GM19043 (cell line): ENCODE measurements around the gene CIPC.

Source experiments
- ATAC-seq: cut with Tn5 transposase; IDR thresholded peaks from one replicate; pipeline ENCODE4 v1.9.1; 2021; ENCODE audit warnings: low read depth; ENCODE audit not compliant: unreplicated experiment

CIPC gene

DNA sequence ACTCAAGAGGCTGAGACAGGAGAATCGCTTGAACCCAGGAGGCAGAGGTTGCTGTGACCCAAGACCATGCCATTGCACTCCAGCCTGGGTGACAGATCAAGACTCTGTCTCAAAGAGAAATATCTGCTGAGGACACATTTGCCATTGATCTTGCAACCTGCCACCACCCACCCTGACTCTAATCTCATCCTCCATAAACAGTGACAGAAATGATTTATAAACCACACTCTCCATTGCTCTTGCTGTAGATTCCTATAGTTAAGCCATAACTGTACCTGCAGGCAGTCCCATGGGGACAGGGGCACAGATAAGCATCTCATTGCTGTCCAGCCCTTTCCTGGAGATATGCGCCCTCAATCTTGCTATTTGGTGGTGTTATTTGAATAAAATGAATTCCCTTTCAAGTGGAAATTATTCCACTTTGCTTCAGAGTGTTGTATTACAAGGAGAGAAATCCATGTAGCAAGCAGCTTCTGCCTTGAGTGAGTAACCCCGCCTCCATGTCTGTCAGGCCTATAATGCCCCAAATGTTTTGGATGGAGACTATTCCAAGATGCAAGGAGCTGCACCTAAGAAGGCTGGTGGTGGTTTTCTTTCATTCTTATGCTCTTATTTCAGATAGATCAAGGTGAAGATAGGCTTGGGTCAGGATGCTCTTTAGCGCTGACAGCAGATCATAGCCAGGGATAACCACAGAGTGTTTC is 46.5 kb downstream of the CIPC start:
- ATAC-seq = no peak

DNA sequence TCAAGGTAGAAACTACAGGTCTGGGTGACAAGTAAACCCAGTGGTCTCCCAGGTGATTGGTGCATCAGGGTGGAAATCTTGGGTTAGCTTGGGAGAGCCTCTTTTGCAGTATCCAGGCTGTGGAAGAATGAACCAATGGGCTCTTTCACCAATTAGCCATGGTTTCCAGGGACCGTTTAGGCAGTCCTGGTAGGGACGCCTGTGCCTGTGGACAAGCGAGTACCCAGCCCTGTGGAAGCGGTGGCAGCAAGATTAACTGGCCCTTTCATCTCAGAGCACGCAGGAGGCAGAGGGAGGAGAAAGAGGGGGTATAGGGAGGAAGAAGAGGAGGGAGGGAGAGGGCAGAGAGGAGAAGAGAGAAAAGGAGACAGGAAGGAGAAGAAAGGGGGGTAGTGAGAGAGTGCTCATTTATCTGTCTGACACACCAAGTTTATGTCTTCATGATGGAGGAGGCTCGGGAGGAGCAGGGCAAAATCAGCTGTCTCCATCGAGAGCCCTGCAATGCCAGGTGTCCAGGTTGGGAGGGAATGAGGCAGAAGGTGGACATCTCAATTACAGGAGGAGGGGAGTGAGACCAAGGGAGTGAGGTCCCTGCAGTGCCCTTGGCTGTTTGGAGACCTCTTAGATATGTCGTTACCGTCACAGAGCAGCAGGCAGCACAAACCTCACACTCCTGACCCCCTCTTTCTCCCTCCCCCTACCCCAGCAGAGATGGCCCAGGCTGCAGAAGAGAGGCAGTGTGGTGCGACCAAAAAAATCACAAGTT is 48.1 kb downstream of the CIPC start:
- ATAC-seq = no peak

DNA sequence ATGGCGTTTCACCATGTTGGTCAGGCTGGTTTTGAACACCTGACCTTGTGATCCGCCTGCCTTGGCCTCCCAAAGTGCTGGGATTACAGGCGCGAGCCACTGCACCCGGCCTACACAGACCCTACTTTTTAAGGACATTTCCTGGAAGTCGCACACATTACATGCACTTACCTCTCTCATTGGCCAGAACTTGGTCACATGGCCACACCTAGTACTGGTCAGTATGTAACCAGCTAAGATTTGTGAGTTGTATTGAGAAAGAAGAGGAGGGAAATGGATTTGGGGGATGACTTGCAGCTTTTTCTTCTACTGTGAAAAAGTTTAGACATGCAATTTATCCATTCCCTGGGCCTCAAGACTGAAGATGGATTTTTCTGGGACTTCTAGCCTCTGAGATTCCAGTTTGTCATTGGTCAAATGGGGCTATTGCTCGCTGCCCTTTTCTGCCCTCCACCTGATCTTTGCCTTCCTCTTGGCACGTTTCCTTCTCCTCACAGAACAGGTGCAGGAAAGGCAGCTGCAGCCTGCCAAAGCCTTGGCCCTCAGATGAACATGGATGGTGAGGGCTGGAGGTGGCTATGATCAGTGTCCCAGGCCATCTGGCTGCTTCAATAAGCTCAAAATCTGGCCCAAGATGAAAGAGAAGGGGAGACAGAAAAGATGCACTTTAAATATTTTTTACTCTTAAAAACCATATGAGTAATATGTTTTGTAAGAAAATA is 50.6 kb downstream of the CIPC start:
- ATAC-seq = no peak

DNA sequence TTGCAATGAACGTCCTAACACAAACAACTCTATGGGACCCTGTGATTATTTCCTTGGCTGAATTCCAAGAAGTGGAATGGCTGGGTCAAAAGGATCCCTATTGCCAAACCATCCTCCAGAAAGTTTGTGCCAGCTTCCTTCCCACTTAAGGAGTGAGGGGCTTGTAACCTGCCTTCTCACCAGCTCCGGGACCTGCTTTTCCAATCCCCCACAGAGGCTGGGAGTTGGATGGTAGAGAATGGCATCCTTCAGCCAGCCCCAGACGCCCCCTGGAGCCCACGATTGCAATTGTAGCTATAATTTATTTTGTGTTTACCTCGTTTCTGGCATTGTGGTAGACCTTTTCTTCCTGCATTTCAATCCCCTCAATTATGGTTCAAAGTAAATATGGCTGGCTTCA is 53.2 kb downstream of the CIPC start:
- ATAC-seq = no peak

DNA sequence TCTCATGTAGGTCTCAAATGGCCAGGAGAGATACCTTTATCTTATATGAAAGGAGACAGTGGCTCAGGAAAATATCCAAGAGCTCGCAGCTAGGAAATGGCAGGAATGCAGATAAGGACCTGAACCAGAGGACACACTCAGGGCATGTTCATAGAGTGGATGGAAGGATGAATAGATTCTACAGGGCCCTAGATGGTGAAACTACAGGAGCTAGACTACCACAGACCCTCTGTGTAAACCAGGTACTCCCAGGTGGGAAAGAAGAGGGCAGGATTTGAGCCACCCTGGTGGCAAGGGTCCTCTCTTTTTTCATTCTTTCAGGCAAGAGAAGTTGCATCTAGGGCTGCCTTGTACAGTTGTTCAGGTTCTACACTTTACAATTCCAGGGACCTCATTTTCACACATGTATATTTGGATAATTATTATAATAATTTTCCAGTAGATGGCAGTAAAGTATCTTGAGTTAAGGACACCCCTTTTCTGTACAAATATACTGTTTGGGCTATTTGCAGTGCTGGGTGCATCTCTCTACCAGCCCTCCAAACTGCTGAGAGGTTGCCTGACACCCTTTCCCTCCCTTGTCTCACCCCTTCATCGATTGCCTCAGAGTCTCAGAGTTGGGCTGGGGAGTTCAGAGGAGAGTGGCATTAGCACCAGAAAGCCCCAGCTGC is 54.0 kb downstream of the CIPC start:
- ATAC-seq = no peak

DNA sequence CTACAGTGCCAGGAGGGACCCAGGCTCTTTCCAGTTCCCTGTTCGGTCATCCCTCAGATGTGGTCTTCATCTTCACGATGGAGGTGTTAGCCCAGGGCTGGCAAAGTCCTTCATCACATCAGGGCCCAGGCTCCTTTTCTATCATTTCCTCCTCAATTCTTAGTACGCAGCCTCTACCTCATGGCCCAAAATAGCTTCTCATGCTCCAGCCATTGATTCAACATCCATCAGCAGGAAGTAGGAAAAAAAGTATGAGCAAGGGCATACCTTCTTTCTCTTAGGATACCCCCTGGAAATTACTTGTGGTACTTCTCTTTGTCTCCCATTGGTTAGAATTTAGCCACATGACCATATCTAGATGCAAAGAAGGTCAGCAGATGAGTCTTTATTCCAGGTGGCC is 55.7 kb downstream of the CIPC start:
- ATAC-seq = no peak

DNA sequence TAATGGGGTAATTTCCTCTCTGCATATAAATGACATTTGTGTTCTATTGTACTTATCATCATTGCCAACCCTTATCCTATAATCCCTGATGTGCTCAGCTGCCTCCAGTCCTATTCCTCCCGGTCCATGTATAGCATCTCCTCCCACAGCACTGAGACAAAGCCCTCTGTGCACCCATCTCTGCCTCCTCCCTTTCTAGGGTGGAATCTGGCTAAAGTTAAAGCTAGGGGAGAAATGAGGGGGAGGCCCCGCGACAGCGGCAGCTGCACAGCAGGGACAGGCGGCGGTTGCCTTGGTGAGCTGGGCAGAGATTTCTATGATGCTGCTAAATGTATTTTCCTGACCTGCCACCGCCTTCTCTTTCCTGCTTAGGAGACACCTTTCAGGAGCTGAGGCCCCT is 56.4 kb downstream of the CIPC start:
- ATAC-seq = no peak

DNA sequence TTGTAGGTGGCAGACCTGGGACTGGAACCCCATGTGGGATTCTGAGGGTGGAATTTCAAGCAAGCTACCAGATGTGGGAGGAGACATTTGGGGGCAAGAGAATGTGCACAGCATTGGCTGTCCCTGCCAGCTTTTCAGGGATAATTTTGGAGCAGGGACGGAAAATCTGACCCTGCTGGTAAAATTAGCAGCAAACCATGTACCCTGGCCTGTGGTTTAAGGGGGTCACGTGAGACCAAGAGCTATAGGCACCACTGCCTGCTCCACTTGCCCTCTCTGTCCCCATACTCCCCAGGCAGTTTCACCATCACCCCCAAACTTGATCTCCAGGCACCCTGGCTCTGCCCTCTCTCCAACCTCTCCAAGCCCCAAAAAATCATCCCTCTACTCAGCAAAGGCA is 57.0 kb downstream of the CIPC start:
- no peak for ATAC-seq

DNA sequence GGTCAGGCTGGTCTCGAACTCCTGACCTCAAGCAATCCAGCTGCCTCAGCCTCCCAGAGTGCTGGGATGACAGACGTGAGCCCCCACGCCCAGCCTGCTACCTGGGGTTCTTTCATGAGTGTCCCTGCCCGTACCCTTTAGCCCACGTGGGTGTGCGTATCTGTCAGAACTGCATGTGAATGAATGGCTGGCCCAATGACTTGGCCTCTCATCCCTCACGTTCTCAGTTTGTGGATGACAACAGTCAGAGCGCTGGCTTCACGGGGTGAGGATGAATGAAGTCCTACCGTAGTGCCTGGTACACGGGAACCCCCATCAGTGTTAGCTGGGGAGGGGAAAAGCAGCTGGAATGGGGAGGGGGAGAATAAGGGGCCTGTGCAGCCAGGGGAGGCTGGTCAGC is 59.7 kb downstream of the CIPC start:
- ATAC-seq = no peak

DNA sequence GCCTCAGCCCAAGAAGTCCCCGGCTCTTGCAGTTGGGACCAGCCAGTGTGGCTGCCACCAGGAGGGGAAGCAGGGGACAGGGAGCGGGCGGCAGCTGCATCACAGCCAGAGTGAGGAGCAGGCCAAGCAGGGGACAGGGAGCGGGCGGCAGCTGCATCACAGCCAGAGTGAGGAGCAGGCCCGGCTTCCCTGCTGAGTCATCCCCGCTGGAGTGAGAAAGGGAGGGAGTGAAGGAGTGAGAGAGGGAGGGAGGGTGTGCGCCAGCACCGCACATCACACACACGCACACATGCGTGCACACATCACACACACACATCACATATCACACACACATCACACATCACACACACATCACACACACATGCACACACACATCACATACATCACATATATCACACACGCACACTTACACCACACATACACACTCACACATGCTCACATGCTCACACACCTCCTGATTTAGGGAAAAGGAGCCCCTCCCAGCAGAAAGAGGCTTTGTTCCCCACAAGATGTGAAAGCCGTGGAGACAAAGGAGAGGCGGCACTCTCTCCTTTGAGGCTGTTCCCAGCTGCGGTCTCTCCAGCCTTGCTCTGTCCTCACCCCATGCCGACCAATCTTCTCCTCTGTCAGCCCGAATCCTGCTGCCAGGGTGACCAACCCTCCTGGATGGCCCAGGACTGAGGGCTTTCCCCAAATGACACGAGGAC is 60.3 kb downstream of the CIPC start:
- ATAC-seq = no peak

DNA sequence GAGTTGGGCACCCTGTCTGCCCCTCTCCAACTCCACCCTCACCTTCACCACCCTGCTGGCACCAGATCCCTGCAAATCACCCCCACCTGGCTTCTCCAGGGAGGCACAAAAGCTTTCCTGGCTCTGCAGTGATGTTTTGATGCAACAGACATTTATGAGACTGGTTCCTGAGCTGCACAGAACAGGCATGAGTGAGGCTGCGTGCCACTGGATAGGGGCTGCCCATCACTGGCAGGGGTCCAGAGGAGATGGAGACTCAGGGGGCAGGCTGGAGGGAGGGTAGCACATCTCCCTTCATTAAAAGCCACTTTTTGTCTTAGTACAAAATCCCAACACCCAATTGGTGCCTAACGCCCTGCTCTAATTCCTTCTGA is 60.8 kb downstream of the CIPC start:
- ATAC-seq = no peak

DNA sequence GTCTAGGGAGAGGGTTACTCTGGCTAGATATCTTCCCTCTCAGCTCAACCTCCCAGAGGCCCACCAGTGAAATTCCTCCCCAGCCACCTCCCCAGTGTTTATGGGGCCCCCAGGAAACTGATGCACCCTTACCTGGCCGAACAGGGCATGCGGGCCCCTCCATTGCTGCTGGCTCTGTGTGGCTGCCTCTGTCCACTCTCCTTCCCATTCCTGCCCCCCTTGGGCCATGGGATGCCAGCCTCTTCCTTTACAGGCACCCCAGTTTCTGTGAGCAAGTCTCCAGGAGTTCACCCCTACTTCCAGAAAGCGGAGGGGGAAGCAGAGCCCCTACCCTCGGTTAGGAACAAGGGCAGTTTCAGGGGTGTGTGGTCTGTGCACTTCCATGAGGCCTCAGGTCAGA is 63.0 kb downstream of the CIPC start:
- ATAC-seq = no peak
